ENCODE measurements around the gene AURKAIP1. TPM values are rescaled to one million over a fixed set of nuclear protein-coding genes. Genes with fewer than 3 reads are reported as not detected.
A peak's percentile ranks its signal among the peaks of the same experiment; 100 is the strongest.

AURKAIP1 gene
- total and polyA plus RNA-seq, 2 of the 13 experiments (the other 11 are each of a cell fraction or from before 2014, with no cell fraction given), result 69.5 to 175 TPM

DNA sequence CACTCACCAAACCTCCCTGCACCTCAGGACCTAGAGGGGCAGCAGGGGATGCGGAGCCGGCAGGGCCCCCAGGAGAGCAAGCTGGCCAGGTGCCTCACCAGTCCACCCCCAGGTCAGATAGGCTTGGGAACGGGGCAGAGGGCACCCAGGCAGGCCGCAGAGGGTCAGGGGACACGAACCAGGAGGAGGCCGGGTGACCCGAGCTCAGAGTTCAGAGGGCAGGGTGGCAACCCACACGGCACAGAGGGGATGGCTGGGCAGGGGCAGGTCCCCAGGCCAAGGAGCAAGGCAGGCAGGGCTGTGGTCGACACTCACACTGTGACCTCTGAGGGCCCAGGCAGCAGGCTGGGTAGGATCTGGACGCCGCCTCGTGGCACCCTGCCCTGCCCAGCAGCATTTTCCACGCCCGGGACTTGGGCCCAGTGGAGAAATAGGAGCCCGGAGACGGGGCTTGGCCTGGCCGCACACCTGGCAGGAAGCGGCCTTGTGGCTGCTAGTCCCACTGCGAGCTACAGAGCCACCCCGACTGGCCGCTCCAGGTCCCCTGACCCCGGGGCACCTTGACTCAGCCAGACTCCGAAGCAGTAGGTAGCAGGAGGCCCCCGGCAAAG, 31.1 kb downstream of the AURKAIP1 start (continued):
- TF ChIP-seq, protein P1, sequence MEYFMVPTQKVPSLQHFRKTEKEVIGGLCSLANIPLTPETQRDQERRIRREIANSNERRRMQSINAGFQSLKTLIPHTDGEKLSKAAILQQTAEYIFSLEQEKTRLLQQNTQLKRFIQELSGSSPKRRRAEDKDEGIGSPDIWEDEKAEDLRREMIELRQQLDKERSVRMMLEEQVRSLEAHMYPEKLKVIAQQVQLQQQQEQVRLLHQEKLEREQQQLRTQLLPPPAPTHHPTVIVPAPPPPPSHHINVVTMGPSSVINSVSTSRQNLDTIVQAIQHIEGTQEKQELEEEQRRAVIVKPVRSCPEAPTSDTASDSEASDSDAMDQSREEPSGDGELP (IDR thresholded peaks at IDR 0.05; ENCODE audit: borderline replicate concordance, low read depth), result no peak
- no peak for TF ChIP-seq ZNF44 (CRISPR knock-in tag; IDR thresholded peaks at IDR 0.05)
- TF ChIP-seq, protein P2, sequence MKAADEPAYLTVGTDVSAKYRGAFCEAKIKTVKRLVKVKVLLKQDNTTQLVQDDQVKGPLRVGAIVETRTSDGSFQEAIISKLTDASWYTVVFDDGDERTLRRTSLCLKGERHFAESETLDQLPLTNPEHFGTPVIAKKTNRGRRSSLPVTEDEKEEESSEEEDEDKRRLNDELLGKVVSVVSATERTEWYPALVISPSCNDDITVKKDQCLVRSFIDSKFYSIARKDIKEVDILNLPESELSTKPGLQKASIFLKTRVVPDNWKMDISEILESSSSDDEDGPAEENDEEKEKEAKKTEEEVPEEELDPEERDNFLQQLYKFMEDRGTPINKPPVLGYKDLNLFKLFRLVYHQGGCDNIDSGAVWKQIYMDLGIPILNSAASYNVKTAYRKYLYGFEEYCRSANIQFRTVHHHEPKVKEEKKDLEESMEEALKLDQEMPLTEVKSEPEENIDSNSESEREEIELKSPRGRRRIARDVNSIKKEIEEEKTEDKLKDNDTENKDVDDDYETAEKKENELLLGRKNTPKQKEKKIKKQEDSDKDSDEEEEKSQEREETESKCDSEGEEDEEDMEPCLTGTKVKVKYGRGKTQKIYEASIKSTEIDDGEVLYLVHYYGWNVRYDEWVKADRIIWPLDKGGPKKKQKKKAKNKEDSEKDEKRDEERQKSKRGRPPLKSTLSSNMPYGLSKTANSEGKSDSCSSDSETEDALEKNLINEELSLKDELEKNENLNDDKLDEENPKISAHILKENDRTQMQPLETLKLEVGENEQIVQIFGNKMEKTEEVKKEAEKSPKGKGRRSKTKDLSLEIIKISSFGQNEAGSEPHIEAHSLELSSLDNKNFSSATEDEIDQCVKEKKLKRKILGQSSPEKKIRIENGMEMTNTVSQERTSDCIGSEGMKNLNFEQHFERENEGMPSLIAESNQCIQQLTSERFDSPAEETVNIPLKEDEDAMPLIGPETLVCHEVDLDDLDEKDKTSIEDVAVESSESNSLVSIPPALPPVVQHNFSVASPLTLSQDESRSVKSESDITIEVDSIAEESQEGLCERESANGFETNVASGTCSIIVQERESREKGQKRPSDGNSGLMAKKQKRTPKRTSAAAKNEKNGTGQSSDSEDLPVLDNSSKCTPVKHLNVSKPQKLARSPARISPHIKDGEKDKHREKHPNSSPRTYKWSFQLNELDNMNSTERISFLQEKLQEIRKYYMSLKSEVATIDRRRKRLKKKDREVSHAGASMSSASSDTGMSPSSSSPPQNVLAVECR (CRISPR knock-in tag; IDR thresholded peaks at IDR 0.05; ENCODE audit: borderline replicate concordance), result 0 out of 2 replicates have a peak, but pooled peaks have one; percentile 3
- TF ChIP-seq, protein P3, sequence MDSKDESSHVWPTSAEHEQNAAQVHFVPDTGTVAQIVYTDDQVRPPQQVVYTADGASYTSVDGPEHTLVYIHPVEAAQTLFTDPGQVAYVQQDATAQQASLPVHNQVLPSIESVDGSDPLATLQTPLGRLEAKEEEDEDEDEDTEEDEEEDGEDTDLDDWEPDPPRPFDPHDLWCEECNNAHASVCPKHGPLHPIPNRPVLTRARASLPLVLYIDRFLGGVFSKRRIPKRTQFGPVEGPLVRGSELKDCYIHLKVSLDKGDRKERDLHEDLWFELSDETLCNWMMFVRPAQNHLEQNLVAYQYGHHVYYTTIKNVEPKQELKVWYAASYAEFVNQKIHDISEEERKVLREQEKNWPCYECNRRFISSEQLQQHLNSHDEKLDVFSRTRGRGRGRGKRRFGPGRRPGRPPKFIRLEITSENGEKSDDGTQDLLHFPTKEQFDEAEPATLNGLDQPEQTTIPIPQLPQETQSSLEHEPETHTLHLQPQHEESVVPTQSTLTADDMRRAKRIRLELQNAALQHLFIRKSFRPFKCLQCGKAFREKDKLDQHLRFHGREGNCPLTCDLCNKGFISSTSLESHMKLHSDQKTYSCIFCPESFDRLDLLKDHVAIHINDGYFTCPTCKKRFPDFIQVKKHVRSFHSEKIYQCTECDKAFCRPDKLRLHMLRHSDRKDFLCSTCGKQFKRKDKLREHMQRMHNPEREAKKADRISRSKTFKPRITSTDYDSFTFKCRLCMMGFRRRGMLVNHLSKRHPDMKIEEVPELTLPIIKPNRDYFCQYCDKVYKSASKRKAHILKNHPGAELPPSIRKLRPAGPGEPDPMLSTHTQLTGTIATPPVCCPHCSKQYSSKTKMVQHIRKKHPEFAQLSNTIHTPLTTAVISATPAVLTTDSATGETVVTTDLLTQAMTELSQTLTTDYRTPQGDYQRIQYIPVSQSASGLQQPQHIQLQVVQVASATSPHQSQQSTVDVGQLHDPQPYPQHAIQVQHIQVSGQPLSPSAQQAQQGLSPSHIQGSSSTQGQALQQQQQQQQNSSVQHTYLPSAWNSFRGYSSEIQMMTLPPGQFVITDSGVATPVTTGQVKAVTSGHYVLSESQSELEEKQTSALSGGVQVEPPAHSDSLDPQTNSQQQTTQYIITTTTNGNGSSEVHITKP (CRISPR knock-in tag; IDR thresholded peaks at IDR 0.05; ENCODE audit: low read depth), result no peak
- TF ChIP-seq, protein P4, sequence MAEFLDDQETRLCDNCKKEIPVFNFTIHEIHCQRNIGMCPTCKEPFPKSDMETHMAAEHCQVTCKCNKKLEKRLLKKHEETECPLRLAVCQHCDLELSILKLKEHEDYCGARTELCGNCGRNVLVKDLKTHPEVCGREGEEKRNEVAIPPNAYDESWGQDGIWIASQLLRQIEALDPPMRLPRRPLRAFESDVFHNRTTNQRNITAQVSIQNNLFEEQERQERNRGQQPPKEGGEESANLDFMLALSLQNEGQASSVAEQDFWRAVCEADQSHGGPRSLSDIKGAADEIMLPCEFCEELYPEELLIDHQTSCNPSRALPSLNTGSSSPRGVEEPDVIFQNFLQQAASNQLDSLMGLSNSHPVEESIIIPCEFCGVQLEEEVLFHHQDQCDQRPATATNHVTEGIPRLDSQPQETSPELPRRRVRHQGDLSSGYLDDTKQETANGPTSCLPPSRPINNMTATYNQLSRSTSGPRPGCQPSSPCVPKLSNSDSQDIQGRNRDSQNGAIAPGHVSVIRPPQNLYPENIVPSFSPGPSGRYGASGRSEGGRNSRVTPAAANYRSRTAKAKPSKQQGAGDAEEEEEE (CRISPR knock-in tag; IDR thresholded peaks at IDR 0.05; ENCODE audit: borderline replicate concordance), result no peak
